HG03175 (cell line): ENCODE results near the gene DSTN.

ENCODE experiments used
- ATAC-seq: cut with Tn5 transposase; IDR thresholded peaks from one replicate; pipeline ENCODE4 v1.9.1; 2021; ENCODE audit warnings: mild to moderate bottlenecking, moderate library complexity; ENCODE audit not compliant: unreplicated experiment

The DSTN gene

GRCh38 chr20:17622851-17623508 is 53.1 kb downstream of the DSTN start:
- no peak for ATAC-seq

- no peak for ATAC-seq
Observed at GRCh38 chr20:17624070-17624469, 54.2 kb downstream of the DSTN start.

GRCh38 chr20:17624551-17625245 is 54.8 kb downstream of the DSTN start:
- ATAC-seq: no peak

- no peak for ATAC-seq
Observed at GRCh38 chr20:17625246-17626051, 55.6 kb downstream of the DSTN start.

- no peak for ATAC-seq
Observed at GRCh38 chr20:17626217-17627007, 56.5 kb downstream of the DSTN start.

- ATAC-seq: no peak
Observed at GRCh38 chr20:17627101-17627955, 57.5 kb downstream of the DSTN start.

GRCh38 chr20:17628101-17628841 is 58.4 kb downstream of the DSTN start:
- ATAC-seq: no peak

GRCh38 chr20:17629025-17629424 is 59.1 kb downstream of the DSTN start:
- ATAC-seq: no peak

- ATAC-seq: no peak
Observed at GRCh38 chr20:17629678-17630089, 59.8 kb downstream of the DSTN start.

- no peak for ATAC-seq
Observed at GRCh38 chr20:17630151-17630805, 60.4 kb downstream of the DSTN start.

- no peak for ATAC-seq
Observed at GRCh38 chr20:17630806-17631195, 60.9 kb downstream of the DSTN start.

- no peak for ATAC-seq
Observed at GRCh38 chr20:17631576-17632319, 61.9 kb downstream of the DSTN start.

GRCh38 chr20:17633221-17633849 is 63.5 kb downstream of the DSTN start:
- ATAC-seq: no peak

- ATAC-seq: no peak
Observed at GRCh38 chr20:17633850-17634500, 64.1 kb downstream of the DSTN start.

GRCh38 chr20:17634661-17635331 is 64.9 kb downstream of the DSTN start:
- ATAC-seq: no peak

GRCh38 chr20:17635332-17636244 is 65.7 kb downstream of the DSTN start:
- ATAC-seq: no peak
